WTC11 (cell line): ENCODE data around the gene MARVELD2. TPM values are rescaled to one million over a fixed set of nuclear protein-coding genes. Genes with fewer than 3 reads are reported as not detected.

ENCODE experiments used
- AR ChIP-seq: fragments of 250-450 bp; sonication (Bioruptor Pico); IDR thresholded peaks from 2 replicates; pipeline ENCODE4 v1.9.0; 2021; ENCODE audit warnings: mild to moderate bottlenecking
- ARID4B ChIP-seq: sonication (generic); formaldehyde crosslinking; IDR thresholded peaks from 2 replicates; pipeline ENCODE4 v1.8.0; 2023; ENCODE audit warnings: missing genetic modification reagents, mild to moderate bottlenecking, borderline replicate concordance
- CDX4 ChIP-seq: fragments of 250-450 bp; sonication (Bioruptor Pico); IDR thresholded peaks from 2 replicates; pipeline ENCODE4 v1.9.0; 2021; ENCODE audit warnings: moderate library complexity, mild to moderate bottlenecking, inconsistent platforms, borderline replicate concordance
- EMX1 ChIP-seq: fragments of 250-450 bp; sonication (Bioruptor Pico); IDR thresholded peaks from 2 replicates; pipeline ENCODE4 v1.8.0; 2021; ENCODE audit warnings: mild to moderate bottlenecking
- FOXP1 ChIP-seq: sonication (generic); formaldehyde crosslinking; IDR thresholded peaks from 2 replicates; pipeline ENCODE4 v1.8.0; 2022; ENCODE audit warnings: missing genetic modification reagents, mild to moderate bottlenecking, moderate library complexity, borderline replicate concordance
- GRHL2 ChIP-seq: fragments of 250-450 bp; sonication (Bioruptor Pico); IDR thresholded peaks from 2 replicates; pipeline ENCODE4 v1.8.0; 2022; ENCODE audit warnings: mild to moderate bottlenecking, moderate library complexity; ENCODE audit not compliant: insufficient replicate concordance, severe bottlenecking
- JAZF1 ChIP-seq: fragments of 250-450 bp; sonication (Bioruptor Pico); IDR thresholded peaks from 2 replicates; pipeline ENCODE4 v1.9.0; 2021; ENCODE audit warnings: moderate library complexity, mild to moderate bottlenecking, inconsistent platforms
- MYBL2 ChIP-seq: sonication (generic); formaldehyde crosslinking; IDR thresholded peaks from 2 replicates; pipeline ENCODE4 v1.8.1; 2023; ENCODE audit warnings: mild to moderate bottlenecking, moderate library complexity, missing genetic modification reagents
- NFE2L1 ChIP-seq: sonication (generic); formaldehyde crosslinking; IDR thresholded peaks from 2 replicates; pipeline ENCODE4 v1.8.1; 2023; ENCODE audit warnings: missing genetic modification reagents
- NR1H2 ChIP-seq: sonication (generic); formaldehyde crosslinking; IDR thresholded peaks from 2 replicates; pipeline ENCODE4 v1.9.0; 2021; ENCODE audit warnings: mild to moderate bottlenecking, moderate library complexity, missing genetic modification reagents
- NR3C1 ChIP-seq: sonication (generic); formaldehyde crosslinking; conservative IDR thresholded peaks from 2 replicates; pipeline ENCODE4 v1.8.1; 2023; ENCODE audit warnings: low read depth, mild to moderate bottlenecking, missing genetic modification reagents
- RELA ChIP-seq: sonication (generic); formaldehyde crosslinking; IDR thresholded peaks from 2 replicates; pipeline ENCODE4 v1.8.1; 2022; ENCODE audit warnings: missing genetic modification reagents, mild to moderate bottlenecking, borderline replicate concordance
- RORB ChIP-seq: fragments of 250-450 bp; sonication (Bioruptor Pico); IDR thresholded peaks from 2 replicates; pipeline ENCODE4 v1.9.0; 2021; ENCODE audit warnings: mild to moderate bottlenecking
- SMAD3 ChIP-seq: sonication (generic); formaldehyde crosslinking; IDR thresholded peaks from 2 replicates; pipeline ENCODE4 v1.8.0; 2022; ENCODE audit warnings: missing genetic modification reagents, mild to moderate bottlenecking, borderline replicate concordance
- SOX15 ChIP-seq: fragments of 250-450 bp; sonication (Bioruptor Pico); IDR thresholded peaks from 2 replicates; pipeline ENCODE4 v1.9.0; 2021; ENCODE audit warnings: mild to moderate bottlenecking
- STAT6 ChIP-seq: sonication (generic); formaldehyde crosslinking; conservative IDR thresholded peaks from 2 replicates; pipeline ENCODE4 v1.8.1; 2023; ENCODE audit warnings: mild to moderate bottlenecking, low read depth, missing genetic modification reagents, moderate library complexity
- TEAD4 ChIP-seq: sonication (generic); formaldehyde crosslinking; IDR thresholded peaks from 2 replicates; pipeline ENCODE4 v1.8.0; 2022; ENCODE audit warnings: mild to moderate bottlenecking, missing genetic modification reagents
- ZMAT4 ChIP-seq: fragments of 250-450 bp; sonication (Bioruptor Pico); IDR thresholded peaks from 2 replicates; pipeline ENCODE4 v1.9.0; 2021; ENCODE audit warnings: mild to moderate bottlenecking
- ZNF138 ChIP-seq: sonication (generic); formaldehyde crosslinking; conservative IDR thresholded peaks from 2 replicates; pipeline ENCODE4 v1.8.1; 2022; ENCODE audit warnings: mild to moderate bottlenecking, moderate library complexity, missing genetic modification reagents
- ZNF232 ChIP-seq: sonication (generic); formaldehyde crosslinking; IDR thresholded peaks from 2 replicates; pipeline ENCODE4 v1.8.0; 2022; ENCODE audit warnings: mild to moderate bottlenecking, missing genetic modification reagents
- ZNF263 ChIP-seq: sonication (generic); formaldehyde crosslinking; IDR thresholded peaks from 2 replicates; pipeline ENCODE4 v1.8.1; 2022; ENCODE audit warnings: low read depth, mild to moderate bottlenecking, moderate library complexity, missing genetic modification reagents
- ZNF396 ChIP-seq: fragments of 250-450 bp; sonication (Bioruptor Pico); IDR thresholded peaks from 2 replicates; pipeline ENCODE4 v1.8.0; 2021; ENCODE audit warnings: mild to moderate bottlenecking, moderate library complexity, borderline replicate concordance
- ZNF512 ChIP-seq: sonication (generic); formaldehyde crosslinking; IDR thresholded peaks from 2 replicates; pipeline ENCODE4 v1.8.1; 2022; ENCODE audit warnings: missing genetic modification reagents, borderline replicate concordance
- ZNF671 ChIP-seq: fragments of 250-450 bp; sonication (Bioruptor Pico); IDR thresholded peaks from 2 replicates; pipeline ENCODE4 v1.8.0; 2021; ENCODE audit warnings: mild to moderate bottlenecking
- total RNA-seq: library from RNA; stranded (reverse); gene quantifications from 3 replicates; pipeline ENCODE4 v1.2.3, GENCODE V29; 2021

MARVELD2 gene
- total RNA-seq, 1 experiment from 2014 or later = 28.6 TPM

- TF ChIP-seq ZNF263 (CRISPR knock-in tag) = peak; percentile 60; the same call in 1 of the 2 replicates
- no peak for TF ChIP-seq ZNF512 (CRISPR knock-in tag)
- TF ChIP-seq CDX4 = no peak
- TF ChIP-seq SOX15 (CRISPR knock-in tag) = no peak
- TF ChIP-seq NR3C1 = no peak; the same call in 1 of the 2 replicates
- no peak for TF ChIP-seq GRHL2 (CRISPR knock-in tag)
- no peak for TF ChIP-seq ZNF232
- TF ChIP-seq STAT6 (CRISPR knock-in tag) = no peak
- no peak for TF ChIP-seq TEAD4 (CRISPR knock-in tag)
- TF ChIP-seq NFE2L1 = no peak
- TF ChIP-seq ZNF396 (CRISPR knock-in tag) = no peak
- TF ChIP-seq NR1H2 (CRISPR knock-in tag) = no peak
- peak; percentile 71; the same call in 1 of the 2 replicates for TF ChIP-seq FOXP1 (CRISPR knock-in tag)
- 0 out of 2 replicates have a peak, but pooled peaks have one; percentile 76 for TF ChIP-seq ZNF138 (CRISPR knock-in tag)
- TF ChIP-seq ARID4B (CRISPR knock-in tag) = peak; percentile 33; the same call in 1 of the 2 replicates
- TF ChIP-seq RORB (CRISPR knock-in tag) = no peak
- TF ChIP-seq RELA = no peak
- no peak for TF ChIP-seq SMAD3 (CRISPR knock-in tag)
- peak; percentile 54; the same call in 1 of the 2 replicates for TF ChIP-seq MYBL2 (CRISPR knock-in tag)
- TF ChIP-seq AR (CRISPR knock-in tag) = no peak
- TF ChIP-seq ZMAT4 (CRISPR knock-in tag) = no peak
- no peak for TF ChIP-seq JAZF1 (CRISPR knock-in tag)
- TF ChIP-seq EMX1 (CRISPR knock-in tag) = no peak
- TF ChIP-seq ZNF671 (CRISPR knock-in tag) = no peak
These were observed at the start of gene MARVELD2 (continued) for GRCh38 chr5:69414885-69415583.
